IMR-90 (cell line): ENCODE results near the gene ATP9B. TPM values are rescaled to one million over a fixed set of nuclear protein-coding genes. Genes with fewer than 3 reads are reported as not detected.
A peak's percentile ranks its signal among the peaks of the same experiment; 100 is the strongest.

ENCODE experiments used
- ATAC-seq: fragments of 200-7000 bp; cut with Tn5 transposase; 2 replicates; pipeline ENCODE4 v1.9.1; 2020; ENCODE audit warnings: low read depth, mild to moderate bottlenecking, moderate library complexity
- BruUV-seq: library from RNA; stranded (reverse); fragments of 400-500 nt; replicated peaks from 2 replicates; lab custom pipeline; 2021; lab: Mats Ljungman, UMichigan
- CTCF ChIA-PET: fragments of 300-600 bp; formaldehyde crosslinking; extraction: SDS; loops from one replicate; lab custom pipeline; 2021; ENCODE audit warnings: antibody characterized with exemption; lab: Yijun Ruan, JAX
- POLR2A ChIA-PET: fragments of 300-600 bp; sonication (Branson Sonifier 250); formaldehyde crosslinking; loops from one replicate; lab custom pipeline; 2022; ENCODE audit warnings: antibody characterized with exemption; ENCODE audit not compliant: unreplicated experiment; lab: Charles Lee
- DNase-seq: peaks from one replicate; pipeline ENCODE4 v3.0.0; 2013
- H2AFZ ChIP-seq: replicated peaks from 2 replicates; pipeline ENCODE3; 2013; ENCODE audit warnings: low read length, mild to moderate bottlenecking; ENCODE audit not compliant: poor library complexity
- H2AK5ac ChIP-seq: 2 replicates; pipeline ENCODE4 v1.6.1; 2013; ENCODE audit warnings: low read depth, low read length, inconsistent platforms
- H2AK9ac ChIP-seq: replicated peaks from 2 replicates; pipeline ENCODE3; 2013; ENCODE audit warnings: mild to moderate bottlenecking, low read depth, low read length, moderate library complexity; ENCODE audit not compliant: poor library complexity
- H2BK120ac ChIP-seq: 2 replicates; pipeline ENCODE4 v1.6.1; 2013; ENCODE audit warnings: low read depth, low read length, inconsistent platforms
- H2BK15ac ChIP-seq: 3 replicates; pipeline ENCODE4 v1.6.1; 2013; ENCODE audit warnings: low read depth, low read length, inconsistent platforms
- H2BK20ac ChIP-seq: 2 replicates; pipeline ENCODE4 v1.6.1; 2013; ENCODE audit warnings: low read depth, mild to moderate bottlenecking, inconsistent platforms, low read length, moderate library complexity
- H2BK5ac ChIP-seq: 2 replicates; pipeline ENCODE4 v1.6.1; 2013; ENCODE audit warnings: mild to moderate bottlenecking, low read depth, low read length, inconsistent platforms; ENCODE audit not compliant: poor library complexity, severe bottlenecking
- H3K14ac ChIP-seq: replicated peaks from 2 replicates; pipeline ENCODE4 v1.6.1; 2013; ENCODE audit warnings: low read depth, low read length, inconsistent platforms
- H3K18ac ChIP-seq: 2 replicates; pipeline ENCODE4 v1.6.1; 2013; ENCODE audit warnings: low read depth, low read length, control low read depth
- H3K23ac ChIP-seq: 2 replicates; pipeline ENCODE4 v1.6.1; 2013; ENCODE audit warnings: low read depth, low read length, inconsistent platforms
- H3K27ac ChIP-seq: 2 replicates; pipeline ENCODE4 v1.5.1; 2013; ENCODE audit warnings: mild to moderate bottlenecking, control low read depth, low read length; ENCODE audit not compliant: insufficient read depth
- H3K27me3 ChIP-seq: 2 replicates; pipeline ENCODE4 v1.6.1; 2013; ENCODE audit warnings: low read length; ENCODE audit not compliant: control insufficient read depth, insufficient read depth
- H3K36me3 ChIP-seq: 2 replicates; pipeline ENCODE4 v1.6.1; 2013; ENCODE audit warnings: low read length, mixed read lengths; ENCODE audit not compliant: control insufficient read depth, insufficient read depth
- H3K4ac ChIP-seq: 2 replicates; pipeline ENCODE4 v1.6.1; 2013; ENCODE audit warnings: low read depth, low read length, inconsistent platforms
- H3K4me1 ChIP-seq: 2 replicates; pipeline ENCODE4 v1.6.1; 2013; ENCODE audit warnings: low read length, mixed read lengths; ENCODE audit not compliant: control insufficient read depth, insufficient read depth
- H3K4me2 ChIP-seq: 2 replicates; pipeline ENCODE4 v1.6.1; 2013; ENCODE audit warnings: low read depth, mild to moderate bottlenecking, control low read depth, low read length, moderate library complexity
- H3K4me3 ChIP-seq: 2 replicates; pipeline ENCODE4 v1.5.1; 2013; ENCODE audit warnings: low read depth, mild to moderate bottlenecking, control low read depth, low read length, moderate library complexity; ENCODE audit not compliant: insufficient read depth
- H3K56ac ChIP-seq: 2 replicates; pipeline ENCODE4 v1.6.1; 2013; ENCODE audit warnings: low read length, inconsistent platforms; ENCODE audit not compliant: insufficient read depth; ENCODE audit errors: extremely low read depth
- H3K79me1 ChIP-seq, 2 experiments: 2 replicates each; pipeline ENCODE4 v1.6.1; 2013; ENCODE audit warnings: low read length in 2 of 2, inconsistent platforms in 1 of 2, low read depth in 1 of 2
- H3K9ac ChIP-seq: 2 replicates; pipeline ENCODE4 v1.6.1; 2013; ENCODE audit warnings: low read depth, low read length, control low read depth
- H3K9me1 ChIP-seq: 2 replicates; pipeline ENCODE4 v1.6.1; 2013; ENCODE audit warnings: low read length, inconsistent platforms; ENCODE audit not compliant: insufficient read depth
- H3K9me3 ChIP-seq: 2 replicates; pipeline ENCODE4 v1.6.1; 2013; ENCODE audit warnings: low read length; ENCODE audit not compliant: control insufficient read depth, insufficient read depth
- H4K20me1 ChIP-seq: 2 replicates; pipeline ENCODE4 v1.6.1; 2013; ENCODE audit warnings: low read length, inconsistent platforms; ENCODE audit not compliant: insufficient read depth
- H4K5ac ChIP-seq: 2 replicates; pipeline ENCODE4 v1.6.1; 2013; ENCODE audit warnings: mild to moderate bottlenecking, low read depth, low read length, control low read depth
- H4K8ac ChIP-seq, 2 experiments: 2 replicates each; pipeline ENCODE4 v1.6.1; 2013; ENCODE audit warnings: low read depth in 2 of 2, low read length in 2 of 2, control low read depth in 1 of 2, inconsistent platforms in 1 of 2
- H4K91ac ChIP-seq: 2 replicates; pipeline ENCODE4 v1.6.1; 2013; ENCODE audit warnings: low read depth, low read length, inconsistent platforms; ENCODE audit not compliant: insufficient read depth
- BHLHE40 ChIP-seq: fragments of 150-350 bp; IDR thresholded peaks from 2 replicates; pipeline ENCODE4 v1.6.1; 2016; ENCODE audit warnings: mild to moderate bottlenecking, low read depth, low read length
- CHD1 ChIP-seq: IDR thresholded peaks from 2 replicates; pipeline ENCODE4 v1.6.1; 2012; ENCODE audit warnings: low read depth, low read length, improper control_type of control experiment
- CTCF ChIP-seq: conservative IDR thresholded peaks from 2 replicates; pipeline ENCODE4 v1.5.1; 2012; ENCODE audit warnings: mild to moderate bottlenecking, low read depth, low read length, improper control_type of control experiment
- MAFK ChIP-seq: IDR thresholded peaks from 2 replicates; pipeline ENCODE4 v1.6.1; 2012; ENCODE audit warnings: low read depth, low read length, improper control_type of control experiment
- MAZ ChIP-seq: IDR thresholded peaks from 2 replicates; pipeline ENCODE4 v1.6.1; 2012; ENCODE audit warnings: low read depth, mild to moderate bottlenecking, low read length, improper control_type of control experiment, moderate library complexity, borderline replicate concordance
- NFE2L2 ChIP-seq: fragments of 150-350 bp; IDR thresholded peaks from 2 replicates; pipeline ENCODE4 v1.6.1; 2016; ENCODE audit warnings: low read depth, mild to moderate bottlenecking, low read length
- POLR2A ChIP-seq: IDR thresholded peaks from 2 replicates; pipeline ENCODE4 v1.6.1; 2012; ENCODE audit warnings: mild to moderate bottlenecking, low read depth, low read length
- RAD21 ChIP-seq: IDR thresholded peaks from 2 replicates; pipeline ENCODE4 v1.6.1; 2012; ENCODE audit warnings: low read length, improper control_type of control experiment
- RCOR1 ChIP-seq: IDR thresholded peaks from 2 replicates; pipeline ENCODE4 v1.6.1; 2012; ENCODE audit warnings: mild to moderate bottlenecking, low read length, improper control_type of control experiment; ENCODE audit not compliant: insufficient replicate concordance
- RFX5 ChIP-seq: IDR thresholded peaks from 2 replicates; pipeline ENCODE4 v1.8.0; 2012; ENCODE audit warnings: low read depth, mild to moderate bottlenecking, low read length, moderate library complexity
- SMC3 ChIP-seq: fragments of 150-350 bp; IDR thresholded peaks from 2 replicates; pipeline ENCODE4 v1.6.1; 2016; ENCODE audit warnings: low read depth, mild to moderate bottlenecking, antibody characterized with exemption, low read length, moderate library complexity
- USF2 ChIP-seq: fragments of 150-350 bp; IDR thresholded peaks from 2 replicates; pipeline ENCODE4 v1.6.1; 2017; ENCODE audit warnings: mild to moderate bottlenecking, antibody characterized with exemption, low read length, low read depth
- WGBS, 2 experiments: methylation state at CpG; one replicate each; pipeline versions ENCODE4 v1.1.5 to v1.1.7; 2013; ENCODE audit warnings: missing lambda C conversion rate in 2 of 2; ENCODE audit not compliant: insufficient read length in 1 of 2; ENCODE audit errors: extremely low coverage in 2 of 2; 5-methylcytosine and 5-hydroxymethylcytosine counted together
- dilution Hi-C: fragments of 300-500 bp; cut with HindIII; formaldehyde crosslinking; loops from one replicate; pipeline ENCODE4 v1.14.3; 2018; ENCODE audit warnings: low sequenced_read_pairs; ENCODE audit not compliant: unreplicated experiment
- in situ Hi-C: fragments of 300-500 bp; cut with MboI; formaldehyde crosslinking; loops from 3 replicates; pipeline ENCODE4 v1.14.3; 2019; ENCODE audit warnings: low sequenced_read_pairs, inconsistent platforms, mixed read lengths
- intact Hi-C: fragments of 100-400 bp; cut with micrococcal nuclease; formaldehyde crosslinking; loops from 2 replicates; pipeline ENCODE4 v1.10.0; 2022
- polyA plus RNA-seq, 3 experiments: library from polyadenylated mRNA; depleted of rRNA; stranded (reverse); fragments of >200 nt; gene quantifications; 2 replicates each; pipeline ENCODE4 v1.2.3, GENCODE V29; 2012; ENCODE audit warnings: low replicate concordance in 1 of 3
- total RNA-seq: library from RNA; depleted of rRNA; stranded (reverse); fragments of >200 nt; gene quantifications from 2 replicates; pipeline ENCODE4 v1.2.3, GENCODE V29; 2012
- TF ChIP-seq, protein P1 (sequence below): fragments of 150-350 bp; IDR thresholded peaks from 2 replicates; pipeline ENCODE4 v1.6.1; 2016; ENCODE audit warnings: low read depth, mild to moderate bottlenecking, low read length, moderate library complexity, borderline replicate concordance

ATP9B gene
- total and polyA plus RNA-seq, 2 of the 4 experiments (the other 2 are of a cell fraction) = 11.0 to 11.5 TPM

DNA sequence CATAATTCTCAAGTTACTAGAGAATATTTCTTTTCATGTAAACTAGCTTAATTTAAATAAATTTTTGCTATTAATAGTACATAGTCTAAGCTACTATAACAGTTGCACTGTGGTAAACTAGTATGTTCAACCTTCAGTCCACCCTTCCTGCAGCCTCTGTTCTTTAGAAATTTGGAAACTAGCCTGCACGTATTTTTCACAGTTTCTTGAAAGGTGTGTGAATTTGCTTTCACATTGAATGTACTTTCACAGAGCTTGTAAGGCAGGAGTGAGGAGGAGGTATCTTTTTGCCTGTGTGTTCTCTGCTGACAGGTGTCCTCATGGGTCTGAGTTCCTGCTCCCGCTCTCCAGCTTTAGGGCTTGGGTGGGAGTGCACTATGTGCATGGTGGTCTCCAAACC lies 117.5 kb downstream of the ATP9B start:
- intact Hi-C loops = no loop called here
- Histone ChIP-seq H3K56ac (no peak overlapping the region), H3K4me3 (no peak overlapping the region), H4K5ac (no peak overlapping the region), H2AFZ (no peak overlapping the region), H2BK20ac (no peak overlapping the region), H3K9ac (no peak overlapping the region), H3K23ac (no peak overlapping the region), H3K4ac (no peak overlapping the region), H3K79me1 (peaks cover 0 to 3% of the 10 kb centered on the region in 2 experiments; a peak in 1 of 4 replicates), H2BK120ac (no peak overlapping the region), H2AK5ac (no peak overlapping the region), H3K4me1 (peaks cover 3% of the 10 kb centered on the region), H3K27ac (no peak overlapping the region), H3K14ac (no peak overlapping the region), H3K18ac (no peak overlapping the region), H3K9me3 (no peaks in the 10 kb centered on the region), H3K4me2 (no peak overlapping the region), H2BK15ac (no peak overlapping the region), H3K36me3 (peaks cover 4% of the 10 kb centered on the region), H3K27me3 (no peaks in the 10 kb centered on the region), H2AK9ac (no peak overlapping the region), H4K20me1 (no peaks in the 10 kb centered on the region), H2BK5ac (no peak overlapping the region), H4K91ac (no peak overlapping the region), H4K8ac (no peak overlapping the region), H3K9me1 (peaks cover 7% of the 10 kb centered on the region)
- WGBS, 2 experiments = 100% methylated on average over 1 of the region's 2 CpGs; no CpG with 5 or more reads in 1 of the 2 experiments
- no peak for TF ChIP-seq RFX5
- no peak for TF ChIP-seq POLR2A
- TF ChIP-seq CHD1 = no peak
- no peak for TF ChIP-seq NFE2L2
- no peak for TF ChIP-seq MAZ
- TF ChIP-seq BHLHE40 = no peak
- no peak for TF ChIP-seq MAFK
- TF ChIP-seq CTCF = no peak
- TF ChIP-seq RCOR1 = no peak
- no peak for TF ChIP-seq SMC3
- TF ChIP-seq RAD21 = no peak
- TF ChIP-seq USF2 = no peak
- TF ChIP-seq, protein P1, sequence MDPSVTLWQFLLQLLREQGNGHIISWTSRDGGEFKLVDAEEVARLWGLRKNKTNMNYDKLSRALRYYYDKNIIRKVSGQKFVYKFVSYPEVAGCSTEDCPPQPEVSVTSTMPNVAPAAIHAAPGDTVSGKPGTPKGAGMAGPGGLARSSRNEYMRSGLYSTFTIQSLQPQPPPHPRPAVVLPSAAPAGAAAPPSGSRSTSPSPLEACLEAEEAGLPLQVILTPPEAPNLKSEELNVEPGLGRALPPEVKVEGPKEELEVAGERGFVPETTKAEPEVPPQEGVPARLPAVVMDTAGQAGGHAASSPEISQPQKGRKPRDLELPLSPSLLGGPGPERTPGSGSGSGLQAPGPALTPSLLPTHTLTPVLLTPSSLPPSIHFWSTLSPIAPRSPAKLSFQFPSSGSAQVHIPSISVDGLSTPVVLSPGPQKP = no peak
- POLR2A ChIA-PET = no interaction called here
- DNase-seq (no peak), ATAC-seq (0 out of 2 replicates have a peak, but pooled peaks have one; percentile 27)
- BruUV-seq = no TSS peak
- CTCF ChIA-PET = interaction anchor here (0.7 kb wide), 1 partner anchor 33 kb away, joined by 3 read pairs; no protein-coding TSS in a partner anchor
- dilution Hi-C loops = no loop called here
- in situ Hi-C loops = no loop called here
